ACC112 (cell line): Measurements from ENCODE around the gene PDGFD.
A peak's percentile ranks its signal among the peaks of the same experiment; 100 is the strongest.

Source experiments
- H2AFZ ChIP-seq: fragments of 200-600 bp; sonication (generic); one replicate; pipeline ENCODE4 v1.6.0; 2017; ENCODE audit warnings: antibody characterized with exemption, low read length; ENCODE audit not compliant: unreplicated experiment
- H3K27ac ChIP-seq: fragments of 200-600 bp; sonication (generic); 2 replicates; pipeline ENCODE4 v1.5.1; 2014; ENCODE audit warnings: low read depth, mild to moderate bottlenecking, antibody characterized with exemption, low read length, moderate library complexity
- H3K27me3 ChIP-seq: fragments of 200-600 bp; sonication (generic); 2 replicates; pipeline ENCODE4 v1.6.1; 2014; ENCODE audit warnings: mild to moderate bottlenecking, antibody characterized with exemption, low read length, moderate library complexity, mixed read lengths; ENCODE audit not compliant: insufficient read depth
- H3K36me3 ChIP-seq: fragments of 200-600 bp; sonication (generic); 2 replicates; pipeline ENCODE4 v1.6.1; 2016; ENCODE audit warnings: mild to moderate bottlenecking, antibody characterized with exemption, low read length, moderate library complexity, mixed read lengths; ENCODE audit not compliant: insufficient read depth
- H3K4me1 ChIP-seq: fragments of 200-600 bp; sonication (generic); one replicate; pipeline ENCODE4 v1.6.1; 2016; ENCODE audit warnings: low read length, mixed read lengths; ENCODE audit not compliant: insufficient read depth, unreplicated experiment, control insufficient read depth
- H3K4me3 ChIP-seq: fragments of 200-600 bp; sonication (generic); 2 replicates; pipeline ENCODE4 v1.5.1; 2014; ENCODE audit warnings: mild to moderate bottlenecking, low read depth, low read length
- H3K79me2 ChIP-seq: fragments of 200-600 bp; sonication (generic); one replicate; pipeline ENCODE4 v1.6.0; 2016; ENCODE audit warnings: low read length; ENCODE audit not compliant: control insufficient read depth, unreplicated experiment, insufficient read depth

PDGFD gene

DNA sequence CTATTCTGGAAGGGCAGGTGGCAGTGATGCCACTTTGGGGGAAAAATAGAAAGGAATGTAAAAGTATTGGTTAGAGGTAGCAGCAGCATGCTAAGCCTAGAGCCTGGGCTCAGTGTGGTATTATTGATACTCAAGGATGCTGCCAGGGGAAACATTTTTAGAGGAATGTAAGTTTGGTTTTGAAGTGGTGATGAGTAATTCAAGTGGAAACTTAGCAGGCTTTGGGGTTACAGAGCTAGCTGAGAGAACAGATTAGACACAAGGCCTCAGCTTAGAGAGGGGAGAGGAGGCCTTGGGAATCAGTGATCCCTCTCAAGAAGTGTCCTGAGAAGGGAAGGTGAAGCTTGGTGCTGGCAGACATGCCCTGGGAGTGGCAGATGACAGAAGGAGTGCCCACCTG lies 160.5 kb downstream of the PDGFD start:
- H3K27me3 ChIP-seq = no peaks in the 10 kb centered on the region
- no peaks in the 10 kb centered on the region for H3K79me2 ChIP-seq
- no peak overlapping the region for H3K27ac ChIP-seq
- no peak overlapping the region for H3K4me3 ChIP-seq
- peaks cover 18% of the 10 kb centered on the region for H3K4me1 ChIP-seq
- H3K36me3 ChIP-seq = no peaks in the 10 kb centered on the region
- H2AFZ ChIP-seq = no peak overlapping the region

- no peaks in the 10 kb centered on the region for H3K79me2 ChIP-seq
- no peaks in the 10 kb centered on the region for H3K36me3 ChIP-seq
- peaks cover 18% of the 10 kb centered on the region for H3K4me1 ChIP-seq
- H3K4me3 ChIP-seq = no peak overlapping the region
- H2AFZ ChIP-seq = no peak overlapping the region
- H3K27ac ChIP-seq = peak overlapping the region; percentile 22; the same call in 1 of the 2 replicates
- H3K27me3 ChIP-seq = no peaks in the 10 kb centered on the region
Observed at GRCh38 chr11:104001561-104002056, 162.3 kb downstream of the PDGFD start.

DNA sequence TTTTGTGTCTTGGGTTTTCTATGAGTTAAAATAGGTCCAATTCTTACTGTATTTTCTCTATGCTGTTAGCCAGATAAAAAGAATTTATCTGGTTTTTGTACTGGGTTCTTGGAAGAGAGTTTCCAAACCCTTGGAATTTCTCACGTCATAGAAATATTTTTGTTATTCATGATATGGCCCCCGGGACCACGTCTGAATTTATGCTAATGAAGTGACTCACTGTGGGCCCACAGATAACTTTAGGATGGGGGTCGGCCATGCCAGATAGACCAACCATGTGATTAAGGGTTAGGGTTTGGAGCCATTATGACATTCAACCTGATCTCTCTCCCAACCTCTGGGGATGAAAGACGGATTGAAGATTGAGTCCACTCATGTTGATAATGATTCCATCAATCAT lies 163.1 kb downstream of the PDGFD start:
- no peaks in the 10 kb centered on the region for H3K27me3 ChIP-seq
- H2AFZ ChIP-seq = no peak overlapping the region
- H3K4me1 ChIP-seq = peaks cover 18% of the 10 kb centered on the region
- no peaks in the 10 kb centered on the region for H3K79me2 ChIP-seq
- H3K36me3 ChIP-seq = no peaks in the 10 kb centered on the region
- no peak overlapping the region for H3K4me3 ChIP-seq
- peak overlapping the region; percentile 24 for H3K27ac ChIP-seq

GRCh38 chr11:103998826-103999508 lies 165.0 kb downstream of the PDGFD start:
- no peaks in the 10 kb centered on the region for H3K36me3 ChIP-seq

DNA sequence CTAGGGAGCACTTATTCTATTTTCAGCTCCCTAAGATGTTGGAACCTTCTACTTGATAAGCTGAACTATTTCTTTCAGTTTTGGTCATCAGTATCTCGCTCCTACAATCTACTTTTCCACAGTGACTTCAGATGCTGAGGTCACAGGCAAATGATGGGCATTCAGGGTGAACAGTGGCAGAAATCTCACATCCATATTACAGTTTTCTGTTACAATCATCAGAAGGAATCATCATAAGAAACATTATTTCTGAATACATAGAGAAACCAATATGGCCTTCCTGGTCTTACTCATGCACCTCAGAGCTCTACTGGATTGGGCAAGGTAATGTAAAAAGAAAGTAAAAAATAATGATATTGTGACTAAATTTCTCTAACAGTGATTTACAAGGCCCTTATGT lies 166.9 kb downstream of the PDGFD start:
- Histone ChIP-seq H3K27me3 (no peaks in the 10 kb centered on the region), H3K79me2 (no peaks in the 10 kb centered on the region), H3K27ac (no peak overlapping the region), H3K36me3 (no peaks in the 10 kb centered on the region), H3K4me1 (peaks cover 12% of the 10 kb centered on the region), H3K4me3 (no peak overlapping the region), H2AFZ (no peak overlapping the region)

More at GRCh38 chr11:103998826-103999508, 165.0 kb downstream of the PDGFD start:
- Histone ChIP-seq H3K27ac (no peak overlapping the region), H3K4me1 (peaks cover 18% of the 10 kb centered on the region), H3K4me3 (no peak overlapping the region), H3K79me2 (no peaks in the 10 kb centered on the region), H2AFZ (no peak overlapping the region), H3K27me3 (no peaks in the 10 kb centered on the region)

DNA sequence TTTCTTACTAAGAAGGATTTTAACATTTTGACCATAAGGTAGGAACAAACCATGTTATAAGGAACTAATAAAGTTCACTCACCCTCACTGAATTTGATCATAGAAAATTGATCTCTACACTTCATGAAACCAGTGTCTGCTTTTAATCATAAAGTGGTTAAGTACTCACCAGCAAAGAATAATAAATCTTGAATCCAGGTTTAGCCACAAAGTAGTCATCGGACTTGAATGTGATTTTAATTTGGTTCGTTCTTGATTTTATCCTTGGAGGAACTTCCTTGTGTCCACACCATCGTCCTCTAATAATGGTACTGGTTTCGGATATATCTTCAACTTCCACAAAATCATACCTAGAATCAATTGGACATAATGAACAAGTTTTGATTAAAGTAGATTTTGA lies 168.1 kb downstream of the PDGFD start:
- Histone ChIP-seq H3K27ac (no peak overlapping the region), H3K4me3 (no peak overlapping the region), H3K79me2 (no peaks in the 10 kb centered on the region), H3K27me3 (no peaks in the 10 kb centered on the region), H3K4me1 (peaks cover 1% of the 10 kb centered on the region), H2AFZ (no peak overlapping the region), H3K36me3 (no peaks in the 10 kb centered on the region)

- H3K4me1 ChIP-seq = no peaks in the 10 kb centered on the region
- no peaks in the 10 kb centered on the region for H3K27me3 ChIP-seq
- H3K79me2 ChIP-seq = no peaks in the 10 kb centered on the region
- H2AFZ ChIP-seq = no peak overlapping the region
- no peak overlapping the region for H3K4me3 ChIP-seq
- no peaks in the 10 kb centered on the region for H3K36me3 ChIP-seq
- H3K27ac ChIP-seq = no peak overlapping the region
Observed at GRCh38 chr11:103994518-103994917, 169.4 kb downstream of the PDGFD start.

- Histone ChIP-seq H2AFZ (no peak overlapping the region), H3K4me1 (no peaks in the 10 kb centered on the region), H3K4me3 (no peak overlapping the region), H3K79me2 (no peaks in the 10 kb centered on the region), H3K27me3 (no peaks in the 10 kb centered on the region), H3K27ac (no peak overlapping the region), H3K36me3 (no peaks in the 10 kb centered on the region)
Observed at GRCh38 chr11:103994094-103994493, 169.9 kb downstream of the PDGFD start.

DNA sequence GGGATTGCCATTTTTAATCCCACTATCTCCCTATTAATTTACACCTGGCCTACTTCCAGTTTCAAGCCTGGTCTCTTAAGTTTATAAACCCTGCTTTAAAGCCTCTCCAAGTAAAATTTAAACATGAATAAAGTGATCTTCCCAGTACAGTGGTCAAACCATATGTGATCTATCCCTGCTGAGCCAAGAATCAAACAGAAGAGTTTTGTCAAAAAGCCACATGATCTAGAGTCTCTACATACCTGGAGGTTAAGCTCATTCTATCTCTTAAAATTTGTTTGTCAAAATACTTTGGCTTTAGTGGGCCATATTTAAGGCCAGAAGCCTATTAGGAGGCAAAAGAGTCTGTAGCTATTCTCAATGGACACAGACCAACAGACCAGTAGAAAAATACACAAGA lies 170.4 kb downstream of the PDGFD start:
- no peak overlapping the region for H3K4me3 ChIP-seq
- H3K79me2 ChIP-seq = no peaks in the 10 kb centered on the region
- no peaks in the 10 kb centered on the region for H3K4me1 ChIP-seq
- no peak overlapping the region for H2AFZ ChIP-seq
- H3K27me3 ChIP-seq = no peaks in the 10 kb centered on the region
- H3K36me3 ChIP-seq = no peaks in the 10 kb centered on the region
- no peak overlapping the region for H3K27ac ChIP-seq

DNA sequence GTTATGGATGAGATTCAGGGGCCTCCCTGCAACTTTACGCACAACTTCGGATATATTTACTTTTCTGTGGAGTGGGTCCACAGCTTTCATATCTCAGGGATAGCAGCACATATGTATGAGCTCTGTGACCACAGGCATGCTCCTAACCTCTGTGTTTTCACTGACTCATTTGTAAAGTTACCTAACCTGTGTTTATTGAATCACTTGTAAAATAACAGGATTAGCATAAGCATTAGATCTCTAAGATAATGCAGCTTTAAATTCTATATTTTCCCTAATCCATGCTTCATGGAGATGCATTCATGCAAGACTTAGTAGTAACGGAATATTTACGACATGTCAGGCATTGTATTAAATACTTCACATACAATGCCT lies 175.4 kb downstream of the PDGFD start:
- H3K4me3 ChIP-seq = no peak overlapping the region
- no peaks in the 10 kb centered on the region for H3K27me3 ChIP-seq
- H3K4me1 ChIP-seq = no peaks in the 10 kb centered on the region
- no peaks in the 10 kb centered on the region for H3K36me3 ChIP-seq
- H3K27ac ChIP-seq = no peak overlapping the region
- no peaks in the 10 kb centered on the region for H3K79me2 ChIP-seq
- no peak overlapping the region for H2AFZ ChIP-seq
